HepG2 (cell line): ENCODE measurements around the gene ABCA3. TPM values are rescaled to one million over a fixed set of nuclear protein-coding genes. Genes with fewer than 3 reads are reported as not detected.
A peak's percentile ranks its signal among the peaks of the same experiment; 100 is the strongest.

Experiments used
- AGO1 ChIP-seq: fragments of 200-400 bp; formaldehyde crosslinking; IDR thresholded peaks from 2 replicates; pipeline ENCODE4 v1.6.1; 2017; ENCODE audit warnings: mild to moderate bottlenecking, low read depth, low read length, moderate library complexity; ENCODE audit not compliant: poor library complexity, severe bottlenecking
- DPF2 ChIP-seq: sonication (generic); formaldehyde crosslinking; IDR thresholded peaks from 2 replicates; pipeline ENCODE4 v1.4.0; 2020; ENCODE audit warnings: mild to moderate bottlenecking, low read depth, missing genetic modification reagents, borderline replicate concordance
- HNRNPL ChIP-seq: fragments of 200-400 bp; formaldehyde crosslinking; IDR thresholded peaks from 2 replicates; pipeline ENCODE4 v1.6.1; 2017; ENCODE audit warnings: mild to moderate bottlenecking, low read depth, low read length
- NFYB ChIP-seq: sonication (generic); formaldehyde crosslinking; IDR thresholded peaks from 2 replicates; pipeline ENCODE4 v1.4.0; 2020; ENCODE audit warnings: missing genetic modification reagents
- NR2C2 ChIP-seq: sonication (generic); formaldehyde crosslinking; IDR thresholded peaks from 2 replicates; pipeline ENCODE4 v1.4.0; 2020; ENCODE audit warnings: missing genetic modification reagents, mild to moderate bottlenecking, moderate library complexity, borderline replicate concordance
- PAF1 ChIP-seq: IDR thresholded peaks from 2 replicates; pipeline ENCODE4 v1.6.1; 2016; ENCODE audit warnings: missing genetic modification reagents, missing compliant biosample characterization
- POGZ ChIP-seq: sonication (generic); formaldehyde crosslinking; IDR thresholded peaks from 2 replicates; pipeline ENCODE4 v1.4.0; 2020; ENCODE audit warnings: mild to moderate bottlenecking, missing genetic modification reagents
- POLR2A ChIP-seq, 2 experiments: IDR thresholded peaks; 2 replicates each; pipeline ENCODE4 v1.6.1; 2011; ENCODE audit warnings: low read depth in 2 of 2, low read length in 2 of 2, mild to moderate bottlenecking in 1 of 2, moderate library complexity in 1 of 2; ENCODE audit not compliant: insufficient read depth in 1 of 2
- RAD21 ChIP-seq: fragments of 450-650 bp; formaldehyde crosslinking; IDR thresholded peaks from 2 replicates; pipeline ENCODE4 v1.5.0; 2020; ENCODE audit warnings: mild to moderate bottlenecking
- RBM22 ChIP-seq: fragments of 200-400 bp; formaldehyde crosslinking; optimal IDR thresholded peaks from 2 replicates; pipeline ENCODE3; 2017; ENCODE audit warnings: mild to moderate bottlenecking, low read length, moderate library complexity
- SIN3A ChIP-seq: IDR thresholded peaks from 2 replicates; pipeline ENCODE4 v1.6.1; 2011; ENCODE audit warnings: low read depth, mild to moderate bottlenecking, control low read depth, low read length, borderline replicate concordance
- SIX1 ChIP-seq: sonication (generic); formaldehyde crosslinking; IDR thresholded peaks from 2 replicates; pipeline ENCODE4 v1.4.0; 2020; ENCODE audit warnings: missing genetic modification reagents, borderline replicate concordance
- TCF7 ChIP-seq: sonication (generic); IDR thresholded peaks from 2 replicates; pipeline ENCODE4 v1.6.1; 2016; ENCODE audit warnings: antibody characterized with exemption, low read depth
- ZNF207 ChIP-seq: fragments of 450-650 bp; IDR thresholded peaks from 2 replicates; pipeline ENCODE4 v1.6.1; 2016; ENCODE audit warnings: antibody characterized with exemption, borderline replicate concordance
- ZNF251 ChIP-seq: sonication (generic); formaldehyde crosslinking; IDR thresholded peaks from 2 replicates; pipeline ENCODE4 v1.9.0; 2021; ENCODE audit warnings: mild to moderate bottlenecking, missing genetic modification reagents
- ZNF264 ChIP-seq: sonication (generic); formaldehyde crosslinking; IDR thresholded peaks from 2 replicates; pipeline ENCODE4 v1.4.0; 2020; ENCODE audit warnings: missing genetic modification reagents
- ZNF326 ChIP-seq: sonication (generic); formaldehyde crosslinking; IDR thresholded peaks from 2 replicates; pipeline ENCODE4 v1.4.0; 2020; ENCODE audit warnings: missing genetic modification reagents, borderline replicate concordance
- polyA plus RNA-seq, 8 experiments: library from polyadenylated mRNA; depleted of rRNA in 3 of 8; stranded (reverse) in 7 of 8; unstranded in 1 of 8; fragments of >200 nt; fragmentation: Illumina TruSeq in 4 of 8; extraction: Trizol in 4 of 8; gene quantifications; 2 replicates each; pipeline versions ENCODE4 v1.2.1 to v1.2.3, GENCODE V29; 2011 to 2016; ENCODE audit warnings: low read depth in 4 of 8, missing spikeins in 1 of 8, mixed read lengths in 1 of 8; ENCODE audit not compliant: insufficient read depth in 1 of 8
- total RNA-seq, 5 experiments: library from RNA; depleted of rRNA; stranded (reverse); fragments of >200 nt; fragmentation: Illumina TruSeq; extraction: Trizol; gene quantifications; 2 replicates each; pipeline ENCODE4 v1.2.3, GENCODE V29; 2016; ENCODE audit warnings: low read depth in 1 of 5
- TF ChIP-seq, protein P1 (sequence below): sonication (generic); formaldehyde crosslinking; IDR thresholded peaks from 2 replicates; pipeline ENCODE4 v1.4.0; 2020; ENCODE audit warnings: mild to moderate bottlenecking, missing genetic modification reagents
- TF ChIP-seq, protein P2 (sequence below): IDR thresholded peaks from 2 replicates; pipeline ENCODE4 v1.6.1; 2016; ENCODE audit warnings: mild to moderate bottlenecking, missing biosample characterization, missing genetic modification reagents
- TF ChIP-seq, protein P3 (sequence below): IDR thresholded peaks from 2 replicates; pipeline ENCODE4 v1.6.1; 2016; ENCODE audit warnings: missing biosample characterization, missing genetic modification reagents, low read depth
- TF ChIP-seq, protein P4 (sequence below): sonication (generic); formaldehyde crosslinking; IDR thresholded peaks from 2 replicates; pipeline ENCODE4 v1.4.0; 2020; ENCODE audit warnings: mild to moderate bottlenecking, missing genetic modification reagents
- TF ChIP-seq, protein P5 (sequence below): sonication (generic); formaldehyde crosslinking; IDR thresholded peaks from 2 replicates; pipeline ENCODE4 v1.4.0; 2020; ENCODE audit warnings: mild to moderate bottlenecking, missing genetic modification reagents
- TF ChIP-seq, protein P6 (sequence below): sonication (generic); formaldehyde crosslinking; IDR thresholded peaks from 2 replicates; pipeline ENCODE4 v1.5.0; 2020; ENCODE audit warnings: mild to moderate bottlenecking, missing genetic modification reagents

ABCA3 gene
- total and polyA plus RNA-seq, 2 of the 13 experiments (the other 11 are each of a cell fraction or from before 2014, with no cell fraction given) = 0.60 to 1.5 TPM

DNA sequence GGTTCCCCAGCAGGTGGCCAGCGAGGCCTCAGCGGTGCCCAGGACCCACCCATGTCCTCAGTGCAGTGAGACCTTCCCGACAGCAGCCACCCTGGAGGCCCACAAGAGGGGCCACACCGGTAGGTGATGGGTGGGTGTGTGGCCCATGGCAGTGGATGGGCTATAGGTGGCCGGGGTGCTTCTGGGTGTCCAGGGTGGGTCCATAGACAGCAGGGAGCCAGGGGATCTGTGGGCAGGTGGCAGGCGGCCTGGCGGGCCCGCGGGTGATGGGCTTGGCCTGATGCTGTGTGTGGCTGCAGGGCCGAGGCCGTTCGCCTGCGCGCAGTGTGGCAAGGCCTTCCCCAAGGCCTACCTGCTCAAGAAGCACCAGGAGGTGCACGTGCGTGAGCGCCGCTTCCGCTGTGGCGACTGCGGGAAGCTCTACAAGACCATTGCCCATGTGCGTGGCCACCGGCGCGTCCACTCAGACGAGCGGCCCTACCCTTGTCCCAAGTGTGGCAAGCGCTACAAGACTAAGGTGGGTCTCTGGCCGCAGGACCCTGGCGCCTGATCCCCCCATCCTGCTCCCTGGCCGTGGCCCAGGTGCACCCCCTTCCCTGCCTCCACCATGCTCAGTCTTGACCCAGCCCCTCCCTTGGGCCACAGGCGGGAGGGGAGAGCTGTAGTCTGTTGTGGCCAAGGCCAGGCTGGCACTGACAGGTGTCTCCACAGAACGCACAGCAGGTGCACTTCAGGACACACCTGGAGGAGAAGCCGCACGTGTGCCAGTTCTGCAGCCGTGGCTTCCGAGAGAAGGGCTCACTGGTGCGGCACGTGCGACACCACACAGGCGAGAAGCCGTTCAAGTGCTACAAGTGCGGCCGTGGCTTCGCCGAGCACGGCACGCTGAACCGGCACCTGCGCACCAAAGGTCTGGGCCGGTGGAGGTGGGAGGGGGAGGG, 106.4 kb downstream of the ABCA3 start (continued):
- TF ChIP-seq NR2C2 (CRISPR knock-in tag) (no peak), ZNF207 (no peak), TCF7 (no peak), AGO1 (no peak), PAF1 (CRISPR knock-in tag) (no peak), RAD21 (no peak), DPF2 (CRISPR knock-in tag) (no peak), NFYB (CRISPR knock-in tag) (no peak), ZNF251 (no peak), SIN3A (no peak), SIX1 (CRISPR knock-in tag) (no peak), ZNF264 (CRISPR knock-in tag) (no peak), POLR2A (IDR thresholded peaks at IDR 0.05; ENCODE audit: insufficient read depth in 1 of 2, low read depth in 2 of 2, low read length in 2 of 2) (peak in 1 of 2 experiments; percentile 21; a peak in 1 of 4 replicates), ZNF326 (CRISPR knock-in tag) (no peak), RBM22 (peak; percentile 15), HNRNPL (0 out of 2 replicates have a peak, but pooled peaks have one; percentile 41), POGZ (CRISPR knock-in tag) (no peak)
- TF ChIP-seq, protein P1, sequence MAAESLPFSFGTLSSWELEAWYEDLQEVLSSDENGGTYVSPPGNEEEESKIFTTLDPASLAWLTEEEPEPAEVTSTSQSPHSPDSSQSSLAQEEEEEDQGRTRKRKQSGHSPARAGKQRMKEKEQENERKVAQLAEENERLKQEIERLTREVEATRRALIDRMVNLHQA = no peak
- TF ChIP-seq, protein P2, sequence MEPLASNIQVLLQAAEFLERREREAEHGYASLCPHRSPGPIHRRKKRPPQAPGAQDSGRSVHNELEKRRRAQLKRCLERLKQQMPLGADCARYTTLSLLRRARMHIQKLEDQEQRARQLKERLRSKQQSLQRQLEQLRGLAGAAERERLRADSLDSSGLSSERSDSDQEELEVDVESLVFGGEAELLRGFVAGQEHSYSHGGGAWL = no peak
- TF ChIP-seq, protein P3, sequence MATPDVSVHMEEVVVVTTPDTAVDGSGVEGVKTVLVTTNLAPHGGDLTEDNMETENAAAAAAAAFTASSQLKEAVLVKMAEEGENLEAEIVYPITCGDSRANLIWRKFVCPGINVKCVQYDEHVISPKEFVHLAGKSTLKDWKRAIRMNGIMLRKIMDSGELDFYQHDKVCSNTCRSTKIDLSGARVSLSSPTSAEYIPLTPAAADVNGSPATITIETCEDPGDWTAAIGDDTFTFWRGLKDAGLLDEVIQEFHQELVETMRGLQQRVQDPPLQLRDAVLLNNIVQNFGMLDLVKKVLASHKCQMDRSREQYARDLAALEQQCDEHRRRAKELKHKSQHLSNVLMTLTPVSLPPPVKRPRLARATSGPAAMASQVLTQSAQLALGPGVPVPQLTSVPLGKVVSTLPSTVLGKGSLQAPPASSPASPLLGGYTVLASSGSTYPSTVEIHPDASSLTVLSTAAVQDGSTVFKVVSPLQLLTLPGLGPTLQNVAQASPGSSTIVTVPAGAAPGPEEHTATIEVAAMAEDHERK (CRISPR knock-in tag) = no peak
- TF ChIP-seq, protein P4, sequence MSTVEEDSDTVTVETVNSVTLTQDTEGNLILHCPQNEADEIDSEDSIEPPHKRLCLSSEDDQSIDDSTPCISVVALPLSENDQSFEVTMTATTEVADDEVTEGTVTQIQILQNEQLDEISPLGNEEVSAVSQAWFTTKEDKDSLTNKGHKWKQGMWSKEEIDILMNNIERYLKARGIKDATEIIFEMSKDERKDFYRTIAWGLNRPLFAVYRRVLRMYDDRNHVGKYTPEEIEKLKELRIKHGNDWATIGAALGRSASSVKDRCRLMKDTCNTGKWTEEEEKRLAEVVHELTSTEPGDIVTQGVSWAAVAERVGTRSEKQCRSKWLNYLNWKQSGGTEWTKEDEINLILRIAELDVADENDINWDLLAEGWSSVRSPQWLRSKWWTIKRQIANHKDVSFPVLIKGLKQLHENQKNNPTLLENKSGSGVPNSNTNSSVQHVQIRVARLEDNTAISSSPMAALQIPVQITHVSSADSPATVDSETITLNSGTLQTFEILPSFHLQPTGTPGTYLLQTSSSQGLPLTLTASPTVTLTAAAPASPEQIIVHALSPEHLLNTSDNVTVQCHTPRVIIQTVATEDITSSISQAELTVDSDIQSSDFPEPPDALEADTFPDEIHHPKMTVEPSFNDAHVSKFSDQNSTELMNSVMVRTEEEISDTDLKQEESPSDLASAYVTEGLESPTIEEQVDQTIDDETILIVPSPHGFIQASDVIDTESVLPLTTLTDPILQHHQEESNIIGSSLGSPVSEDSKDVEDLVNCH (CRISPR knock-in tag) = no peak
- TF ChIP-seq, protein P5, sequence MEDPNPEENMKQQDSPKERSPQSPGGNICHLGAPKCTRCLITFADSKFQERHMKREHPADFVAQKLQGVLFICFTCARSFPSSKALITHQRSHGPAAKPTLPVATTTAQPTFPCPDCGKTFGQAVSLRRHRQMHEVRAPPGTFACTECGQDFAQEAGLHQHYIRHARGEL (CRISPR knock-in tag) = no peak
- TF ChIP-seq, protein P6, sequence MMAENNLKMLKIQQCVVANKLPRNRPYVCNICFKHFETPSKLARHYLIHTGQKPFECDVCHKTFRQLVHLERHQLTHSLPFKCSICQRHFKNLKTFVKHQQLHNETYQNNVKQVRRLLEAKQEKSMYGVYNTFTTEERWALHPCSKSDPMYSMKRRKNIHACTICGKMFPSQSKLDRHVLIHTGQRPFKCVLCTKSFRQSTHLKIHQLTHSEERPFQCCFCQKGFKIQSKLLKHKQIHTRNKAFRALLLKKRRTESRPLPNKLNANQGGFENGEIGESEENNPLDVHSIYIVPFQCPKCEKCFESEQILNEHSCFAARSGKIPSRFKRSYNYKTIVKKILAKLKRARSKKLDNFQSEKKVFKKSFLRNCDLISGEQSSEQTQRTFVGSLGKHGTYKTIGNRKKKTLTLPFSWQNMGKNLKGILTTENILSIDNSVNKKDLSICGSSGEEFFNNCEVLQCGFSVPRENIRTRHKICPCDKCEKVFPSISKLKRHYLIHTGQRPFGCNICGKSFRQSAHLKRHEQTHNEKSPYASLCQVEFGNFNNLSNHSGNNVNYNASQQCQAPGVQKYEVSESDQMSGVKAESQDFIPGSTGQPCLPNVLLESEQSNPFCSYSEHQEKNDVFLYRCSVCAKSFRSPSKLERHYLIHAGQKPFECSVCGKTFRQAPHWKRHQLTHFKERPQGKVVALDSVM (CRISPR knock-in tag) = no peak
